GM12874 (cell line): ENCODE results near the gene LRRC46.

Experiments
- CTCF ChIP-seq: IDR thresholded peaks from 2 replicates; pipeline ENCODE4 v1.5.1; 2011; ENCODE audit warnings: low read depth, mild to moderate bottlenecking, control low read depth, low read length, moderate library complexity; ENCODE audit not compliant: insufficient read depth

LRRC46 gene

GRCh38 chr17:47816111-47816735, 15.2 kb upstream of the LRRC46 start:
- TF ChIP-seq CTCF, result no peak

GRCh38 chr17:47816947-47817346, 14.5 kb upstream of the LRRC46 start:
- no peak for TF ChIP-seq CTCF

- no peak for TF ChIP-seq CTCF
Observed at GRCh38 chr17:47818002-47818695, 13.3 kb upstream of the LRRC46 start.

GRCh38 chr17:47819475-47819874, 12.0 kb upstream of the LRRC46 start:
- TF ChIP-seq CTCF, result no peak

- no peak for TF ChIP-seq CTCF
Observed at GRCh38 chr17:47820033-47820789, 11.3 kb upstream of the LRRC46 start.

GRCh38 chr17:47821031-47821423, 10.4 kb upstream of the LRRC46 start:
- no peak for TF ChIP-seq CTCF
